ENCODE data around the gene RELT. TPM values are rescaled to one million over a fixed set of nuclear protein-coding genes. Genes with fewer than 3 reads are reported as not detected.
"Not testable (repeated sequence)": the region's sequence is repeated elsewhere in the genome, so short reads cannot be mapped to it uniquely, and the experiment has no call there.

Gene RELT
- total and polyA plus RNA-seq, 9 of the 15 experiments (the other 6 are each of a cell fraction or from before 2014, with no cell fraction given) = 1.1 to 20.2 (median 7.4) TPM

DNA sequence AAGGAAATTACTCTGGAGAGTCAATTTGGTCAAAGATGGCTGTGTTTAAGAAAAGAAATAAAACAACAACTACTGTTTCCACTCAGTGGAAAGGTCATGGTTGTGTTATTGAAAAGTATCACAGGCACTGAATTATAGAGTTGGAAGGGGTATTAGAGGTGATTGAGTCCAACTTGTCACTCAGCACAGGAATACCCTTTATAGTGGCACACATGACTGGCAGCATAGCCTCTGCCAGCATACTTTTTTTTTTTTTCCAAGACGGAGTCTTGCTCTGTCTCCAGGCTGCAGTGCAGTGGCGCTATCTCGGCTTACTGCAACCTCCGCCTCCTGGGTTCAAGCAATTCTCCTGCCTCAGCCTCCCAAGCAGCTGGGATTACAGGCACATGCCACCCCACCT is 60.7 kb downstream of the RELT start:
- H3K27me3 ChIP-seq (ENCODE audit: control insufficient read depth in 2 of 2, insufficient read depth in 2 of 2, low read length in 2 of 2); H3K9me1 ChIP-seq (ENCODE audit: control insufficient read depth, insufficient read depth, low read length); H2AFZ ChIP-seq (ENCODE audit: low read depth, low read length); CTCF ChIA-PET (ENCODE audit: low intra/inter-chr PET ratio); H3K36me3 ChIP-seq (ENCODE audit: control insufficient read depth, insufficient read depth, low read length); H3K4me2 ChIP-seq (ENCODE audit: insufficient read depth, low read length); in situ Hi-C loops (cut with MboI); H3K4me3 ChIP-seq; H3K4me1 ChIP-seq (replicated peaks in 1 of 2; ENCODE audit: control insufficient read depth in 2 of 2, insufficient read depth in 2 of 2, low read length in 2 of 2); H3K27ac ChIP-seq (ENCODE audit: extremely low read depth, low read depth, low read length); H3K9me3 ChIP-seq (replicated peaks; ENCODE audit: control insufficient read depth, insufficient read depth, low read depth, low read length); FAIRE-seq; intact Hi-C loops (cut with micrococcal nuclease); BruUV-seq (replicated peaks); H3K9ac ChIP-seq (ENCODE audit: insufficient read depth in 1 of 2, low read depth in 2 of 2, low read length in 2 of 2); H4K20me1 ChIP-seq (replicated peaks; ENCODE audit: control insufficient read depth, insufficient read depth, low read length); DNase-seq (ENCODE audit: extremely low read depth in 1 of 4, low spot score in 3 of 4); H3K79me2 ChIP-seq (ENCODE audit: control insufficient read depth, insufficient read depth, low read length); ATAC-seq: not testable (repeated sequence)
- WGBS (ENCODE audit: insufficient coverage, low coverage, missing lambda C conversion rate) = 34% methylated on average over 4 of the region's 4 CpGs
- POLR2A ChIA-PET = interaction anchor here (1.3 to 3.9 kb wide), 2 partner anchors 10 to 17 kb away, joined by 3 to 10 read pairs; no protein-coding TSS in a partner anchor

DNA sequence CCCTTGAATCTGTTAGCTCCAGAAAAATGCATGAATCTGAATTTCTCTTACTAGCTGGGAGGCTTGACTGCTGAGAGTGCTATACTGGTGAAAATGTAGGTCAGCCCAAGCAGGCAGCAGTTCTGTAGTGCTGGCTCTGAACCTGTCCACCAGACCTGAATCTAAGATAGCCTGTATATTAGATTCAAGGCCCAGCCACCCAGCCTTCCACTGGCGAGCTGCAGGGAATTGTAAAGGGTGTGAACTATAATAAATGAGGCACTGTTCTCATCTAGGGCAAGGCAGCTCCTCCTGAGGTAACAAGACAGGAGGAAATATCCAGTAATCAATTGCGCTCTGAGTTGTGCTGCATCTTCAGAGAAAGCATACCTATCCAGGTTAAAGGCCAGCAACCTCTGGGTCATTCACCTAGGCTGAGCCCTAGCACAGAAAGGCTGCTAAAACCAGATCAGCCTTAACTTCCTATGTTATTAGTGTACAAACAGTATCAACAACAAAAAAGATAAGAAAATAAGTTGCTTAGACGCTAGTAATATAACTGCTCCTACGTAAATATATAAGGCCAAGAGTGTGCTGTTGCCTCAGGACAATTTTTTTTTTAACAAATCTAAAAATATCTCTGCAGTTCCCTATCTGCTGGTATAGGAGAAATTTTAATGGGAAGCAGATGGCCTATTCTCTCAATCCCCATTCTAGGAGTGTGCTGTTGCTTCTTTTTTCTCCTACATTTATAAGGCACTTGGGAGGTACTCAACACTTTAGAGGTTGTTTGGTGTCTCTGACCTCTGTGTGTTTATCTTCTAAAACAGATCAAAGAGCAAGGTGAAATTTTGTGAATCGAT is 63.0 kb downstream of the RELT start:
- no peaks in the 10 kb centered on the region for H3K9me1 ChIP-seq (ENCODE audit: control insufficient read depth, insufficient read depth, low read length)
- H3K27me3 ChIP-seq (ENCODE audit: control insufficient read depth in 2 of 2, insufficient read depth in 2 of 2, low read length in 2 of 2) = peaks cover 0 to 6% of the 10 kb centered on the region in 2 experiments; a peak in 1 of 5 replicates
- intact Hi-C loops (cut with micrococcal nuclease) = no loop called here
- no peak overlapping the region for H3K27ac ChIP-seq (ENCODE audit: extremely low read depth, low read depth, low read length)
- ChIA-PET POLR2A (interaction anchor here (0.6 to 0.9 kb wide), 5 partner anchors 10 to 594 kb away, joined by 3 read pairs; no protein-coding TSS in a partner anchor), CTCF (ENCODE audit: low intra/inter-chr PET ratio) (no interaction called here)
- H3K9ac ChIP-seq (ENCODE audit: insufficient read depth in 1 of 2, low read depth in 2 of 2, low read length in 2 of 2) = no peak overlapping the region
- no peaks in the 10 kb centered on the region for H3K79me2 ChIP-seq (ENCODE audit: control insufficient read depth, insufficient read depth, low read length)
- WGBS (ENCODE audit: insufficient coverage, low coverage, missing lambda C conversion rate) = 27% methylated on average over 5 of the region's 5 CpGs
- H3K36me3 ChIP-seq (ENCODE audit: control insufficient read depth, insufficient read depth, low read length) = no peaks in the 10 kb centered on the region
- DNase-seq (ENCODE audit: extremely low read depth in 1 of 4, low spot score in 3 of 4) (no peak), ATAC-seq (no peak), FAIRE-seq (no peak)
- no peaks in the 10 kb centered on the region for H3K9me3 ChIP-seq (replicated peaks; ENCODE audit: control insufficient read depth, insufficient read depth, low read depth, low read length)
- TF ChIP-seq, protein P1, sequence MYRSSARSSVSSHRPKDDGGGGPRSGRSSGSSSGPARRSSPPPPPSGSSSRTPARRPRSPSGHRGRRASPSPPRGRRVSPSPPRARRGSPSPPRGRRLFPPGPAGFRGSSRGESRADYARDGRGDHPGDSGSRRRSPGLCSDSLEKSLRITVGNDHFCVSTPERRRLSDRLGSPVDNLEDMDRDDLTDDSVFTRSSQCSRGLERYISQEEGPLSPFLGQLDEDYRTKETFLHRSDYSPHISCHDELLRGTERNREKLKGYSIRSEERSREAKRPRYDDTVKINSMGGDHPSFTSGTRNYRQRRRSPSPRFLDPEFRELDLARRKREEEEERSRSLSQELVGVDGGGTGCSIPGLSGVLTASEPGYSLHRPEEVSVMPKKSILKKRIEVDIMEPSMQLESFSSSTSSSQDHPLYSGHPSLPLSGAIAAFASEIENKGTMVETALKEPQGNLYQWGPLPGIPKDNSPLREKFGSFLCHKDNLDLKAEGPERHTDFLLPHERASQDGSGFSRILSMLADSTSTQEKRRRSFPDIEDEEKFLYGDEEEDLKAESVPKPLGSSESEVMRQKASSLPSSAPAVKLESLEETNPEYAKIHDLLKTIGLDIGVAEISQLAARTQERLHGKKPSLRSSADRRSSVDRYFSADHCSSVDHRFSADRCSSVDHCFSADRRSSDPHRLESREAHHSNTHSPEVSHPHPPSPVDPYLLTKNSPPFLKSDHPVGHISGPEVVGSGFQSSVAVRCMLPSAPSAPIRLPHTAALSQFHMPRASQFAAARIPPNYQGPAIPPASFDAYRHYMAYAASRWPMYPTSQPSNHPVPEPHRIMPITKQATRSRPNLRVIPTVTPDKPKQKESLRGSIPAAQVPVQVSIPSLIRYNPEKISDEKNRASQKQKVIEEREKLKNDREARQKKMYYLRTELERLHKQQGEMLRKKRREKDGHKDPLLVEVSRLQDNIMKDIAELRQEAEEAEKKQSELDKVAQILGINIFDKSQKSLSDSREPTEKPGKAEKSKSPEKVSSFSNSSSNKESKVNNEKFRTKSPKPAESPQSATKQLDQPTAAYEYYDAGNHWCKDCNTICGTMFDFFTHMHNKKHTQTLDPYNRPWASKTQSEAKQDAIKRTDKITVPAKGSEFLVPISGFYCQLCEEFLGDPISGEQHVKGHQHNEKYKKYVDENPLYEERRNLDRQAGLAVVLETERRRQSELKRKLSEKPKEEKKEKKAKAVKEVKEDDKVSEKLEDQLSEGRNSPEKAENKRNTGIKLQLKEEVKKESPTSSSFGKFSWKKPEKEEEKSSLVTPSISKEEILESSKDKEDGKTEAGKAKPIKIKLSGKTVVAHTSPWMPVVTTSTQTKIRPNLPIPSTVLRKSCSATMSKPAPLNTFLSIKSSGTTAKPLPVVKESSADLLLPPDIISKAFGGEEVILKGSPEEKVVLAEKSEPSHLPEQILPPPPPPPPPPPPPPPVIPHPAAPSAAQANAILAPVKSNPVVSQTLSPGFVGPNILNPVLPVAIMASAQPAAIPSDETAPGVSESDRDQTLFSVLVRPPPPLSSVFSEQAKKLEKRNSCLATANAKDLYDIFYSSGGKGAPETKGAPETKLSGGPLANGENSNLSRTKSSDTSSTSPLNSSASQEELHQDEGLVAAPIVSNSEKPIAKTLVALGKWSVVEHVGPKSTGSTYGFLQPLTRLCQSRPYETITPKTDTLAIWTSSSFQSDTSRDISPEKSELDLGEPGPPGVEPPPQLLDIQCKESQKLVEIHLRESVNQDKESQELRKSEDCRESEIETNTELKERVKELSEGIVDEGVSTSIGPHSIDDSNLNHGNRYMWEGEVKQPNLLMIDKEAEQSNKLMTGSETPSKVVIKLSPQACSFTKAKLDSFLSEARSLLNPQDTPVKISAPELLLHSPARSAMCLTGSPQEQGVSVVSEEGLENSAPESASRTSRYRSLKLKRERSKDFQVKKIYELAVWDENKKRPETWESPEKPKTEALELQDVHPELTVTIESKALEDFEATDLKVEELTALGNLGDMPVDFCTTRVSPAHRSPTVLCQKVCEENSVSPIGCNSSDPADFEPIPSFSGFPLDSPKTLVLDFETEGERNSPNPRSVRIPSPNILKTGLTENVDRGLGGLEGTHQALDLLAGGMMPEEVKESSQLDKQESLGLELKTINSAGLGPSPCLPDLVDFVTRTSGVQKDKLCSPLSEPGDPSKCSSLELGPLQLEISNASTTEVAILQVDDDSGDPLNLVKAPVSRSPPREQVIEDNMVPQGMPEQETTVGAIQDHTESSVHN (IDR thresholded peaks at IDR 0.05; ENCODE audit: borderline replicate concordance in 1 of 2, low read depth in 1 of 2) = no peak
- TF ChIP-seq RFX5 (IDR thresholded peaks at IDR 0.05; ENCODE audit: low read depth, low read length) = no peak
- peaks cover 2% of the 10 kb centered on the region; the same call in 1 of the 2 replicates for H4K20me1 ChIP-seq (replicated peaks; ENCODE audit: control insufficient read depth, insufficient read depth, low read length)
- in situ Hi-C loops (cut with MboI) = no loop called here
- no peak overlapping the region for H3K4me3 ChIP-seq
- no peak overlapping the region for H2AFZ ChIP-seq (ENCODE audit: low read depth, low read length)
- H3K4me2 ChIP-seq (ENCODE audit: insufficient read depth, low read length) = no peak overlapping the region
- no peaks in the 10 kb centered on the region for H3K4me1 ChIP-seq (replicated peaks in 1 of 2; ENCODE audit: control insufficient read depth in 2 of 2, insufficient read depth in 2 of 2, low read length in 2 of 2)
- BruUV-seq (replicated peaks) = no TSS peak

All from K562 (cell line).